Measurements from ENCODE around the gene KRTAP5-8. TPM values are rescaled to one million over a fixed set of nuclear protein-coding genes. Genes with fewer than 3 reads are reported as not detected.

The KRTAP5-8 gene
- total and polyA plus RNA-seq, 2 of the 4 experiments (the other 2 are of a cell fraction) = 0.07 TPM; not detected in 1

DNA sequence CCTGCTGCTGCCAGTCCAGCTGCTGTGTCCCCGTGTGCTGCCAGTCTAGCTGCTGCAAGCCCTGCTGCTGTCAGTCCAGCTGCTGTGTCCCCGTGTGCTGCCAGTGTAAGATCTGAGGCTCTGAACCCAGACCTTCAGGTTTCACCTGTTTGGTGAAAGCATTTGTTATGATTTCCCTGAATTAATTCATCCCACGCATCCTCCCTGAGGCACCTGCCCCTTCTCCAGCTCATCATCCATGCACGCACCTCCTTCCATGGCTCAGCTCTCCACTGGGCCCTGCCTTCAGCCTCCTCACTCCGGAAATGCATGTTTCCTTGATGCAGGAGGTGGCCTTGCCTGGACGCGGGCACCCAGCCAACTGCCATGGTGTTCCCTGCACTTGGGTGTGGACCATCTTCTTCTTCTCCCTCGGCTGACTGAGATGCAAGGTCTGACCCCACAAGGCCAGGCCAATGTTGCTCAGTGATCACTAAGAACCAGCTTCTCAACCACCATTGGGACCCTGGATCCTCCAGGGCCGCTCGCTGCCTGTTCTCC, 28.3 kb downstream of the KRTAP5-8 start:
- no peak overlapping the region for H2AK9ac ChIP-seq (replicated peaks; ENCODE audit: low read depth, low read length, poor library complexity)
- H2BK15ac ChIP-seq (ENCODE audit: low read depth, low read length) = no peak overlapping the region
- H3K4ac ChIP-seq (ENCODE audit: low read depth, low read length) = no peak overlapping the region
- H3K79me1 ChIP-seq (ENCODE audit: low read depth in 1 of 2, low read length in 2 of 2) = no peaks in the 10 kb centered on the region
- no peaks in the 10 kb centered on the region for H4K20me1 ChIP-seq (ENCODE audit: insufficient read depth, low read length)
- no peaks in the 10 kb centered on the region for H3K4me1 ChIP-seq (ENCODE audit: control insufficient read depth, insufficient read depth, low read length)
- H3K18ac ChIP-seq (ENCODE audit: low read depth, low read length) = no peak overlapping the region
- H3K9me3 ChIP-seq (ENCODE audit: control insufficient read depth, insufficient read depth, low read length) = no peaks in the 10 kb centered on the region
- TF ChIP-seq SMC3 (IDR thresholded peaks at IDR 0.05; ENCODE audit: low read depth, low read length) (no peak), FOS (IDR thresholded peaks at IDR 0.05; ENCODE audit: low read depth, low read length) (no peak), MXI1 (IDR thresholded peaks at IDR 0.05; ENCODE audit: borderline replicate concordance, low read depth, low read length) (no peak), RFX5 (IDR thresholded peaks at IDR 0.05; ENCODE audit: low read depth, low read length) (no peak), RAD21 (IDR thresholded peaks at IDR 0.05; ENCODE audit: low read length) (no peak), MAZ (IDR thresholded peaks at IDR 0.05; ENCODE audit: borderline replicate concordance, low read depth, low read length) (no peak), POLR2A (IDR thresholded peaks at IDR 0.05; ENCODE audit: low read depth, low read length) (no peak)
- TF ChIP-seq, protein P1, sequence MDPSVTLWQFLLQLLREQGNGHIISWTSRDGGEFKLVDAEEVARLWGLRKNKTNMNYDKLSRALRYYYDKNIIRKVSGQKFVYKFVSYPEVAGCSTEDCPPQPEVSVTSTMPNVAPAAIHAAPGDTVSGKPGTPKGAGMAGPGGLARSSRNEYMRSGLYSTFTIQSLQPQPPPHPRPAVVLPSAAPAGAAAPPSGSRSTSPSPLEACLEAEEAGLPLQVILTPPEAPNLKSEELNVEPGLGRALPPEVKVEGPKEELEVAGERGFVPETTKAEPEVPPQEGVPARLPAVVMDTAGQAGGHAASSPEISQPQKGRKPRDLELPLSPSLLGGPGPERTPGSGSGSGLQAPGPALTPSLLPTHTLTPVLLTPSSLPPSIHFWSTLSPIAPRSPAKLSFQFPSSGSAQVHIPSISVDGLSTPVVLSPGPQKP (IDR thresholded peaks at IDR 0.05; ENCODE audit: borderline replicate concordance, low read depth, low read length) = no peak
- TF ChIP-seq, protein P2, sequence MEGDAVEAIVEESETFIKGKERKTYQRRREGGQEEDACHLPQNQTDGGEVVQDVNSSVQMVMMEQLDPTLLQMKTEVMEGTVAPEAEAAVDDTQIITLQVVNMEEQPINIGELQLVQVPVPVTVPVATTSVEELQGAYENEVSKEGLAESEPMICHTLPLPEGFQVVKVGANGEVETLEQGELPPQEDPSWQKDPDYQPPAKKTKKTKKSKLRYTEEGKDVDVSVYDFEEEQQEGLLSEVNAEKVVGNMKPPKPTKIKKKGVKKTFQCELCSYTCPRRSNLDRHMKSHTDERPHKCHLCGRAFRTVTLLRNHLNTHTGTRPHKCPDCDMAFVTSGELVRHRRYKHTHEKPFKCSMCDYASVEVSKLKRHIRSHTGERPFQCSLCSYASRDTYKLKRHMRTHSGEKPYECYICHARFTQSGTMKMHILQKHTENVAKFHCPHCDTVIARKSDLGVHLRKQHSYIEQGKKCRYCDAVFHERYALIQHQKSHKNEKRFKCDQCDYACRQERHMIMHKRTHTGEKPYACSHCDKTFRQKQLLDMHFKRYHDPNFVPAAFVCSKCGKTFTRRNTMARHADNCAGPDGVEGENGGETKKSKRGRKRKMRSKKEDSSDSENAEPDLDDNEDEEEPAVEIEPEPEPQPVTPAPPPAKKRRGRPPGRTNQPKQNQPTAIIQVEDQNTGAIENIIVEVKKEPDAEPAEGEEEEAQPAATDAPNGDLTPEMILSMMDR (conservative IDR thresholded peaks at IDR 0.05; ENCODE audit: low read depth, low read length) = no peak
- TF ChIP-seq, protein P3, sequence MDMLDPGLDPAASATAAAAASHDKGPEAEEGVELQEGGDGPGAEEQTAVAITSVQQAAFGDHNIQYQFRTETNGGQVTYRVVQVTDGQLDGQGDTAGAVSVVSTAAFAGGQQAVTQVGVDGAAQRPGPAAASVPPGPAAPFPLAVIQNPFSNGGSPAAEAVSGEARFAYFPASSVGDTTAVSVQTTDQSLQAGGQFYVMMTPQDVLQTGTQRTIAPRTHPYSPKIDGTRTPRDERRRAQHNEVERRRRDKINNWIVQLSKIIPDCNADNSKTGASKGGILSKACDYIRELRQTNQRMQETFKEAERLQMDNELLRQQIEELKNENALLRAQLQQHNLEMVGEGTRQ (IDR thresholded peaks at IDR 0.05; ENCODE audit: low read depth, low read length) = no peak
- H2AFZ ChIP-seq (replicated peaks; ENCODE audit: low read length, poor library complexity) = no peak overlapping the region
- H3K9me1 ChIP-seq (ENCODE audit: insufficient read depth, low read length) = no peaks in the 10 kb centered on the region
- no peak overlapping the region for H2AK5ac ChIP-seq (ENCODE audit: low read depth, low read length)
- H2BK20ac ChIP-seq (ENCODE audit: low read depth, low read length) = no peak overlapping the region
- intact Hi-C loops (cut with micrococcal nuclease) = no loop called here
- no peak overlapping the region for H3K9ac ChIP-seq (ENCODE audit: low read depth, low read length)
- H4K5ac ChIP-seq (ENCODE audit: low read depth, low read length) = no peak overlapping the region
- no peaks in the 10 kb centered on the region for H3K36me3 ChIP-seq (ENCODE audit: control insufficient read depth, insufficient read depth, low read length)
- H3K14ac ChIP-seq (replicated peaks; ENCODE audit: low read depth, low read length) = no peak overlapping the region
- H2BK5ac ChIP-seq (ENCODE audit: low read depth, low read length, poor library complexity, severe bottlenecking) = no peak overlapping the region
- peaks cover 16% of the 10 kb centered on the region for H3K27me3 ChIP-seq (ENCODE audit: control insufficient read depth, insufficient read depth, low read length)
- BruUV-seq (replicated peaks) = no TSS peak
- no peak overlapping the region for H3K4me2 ChIP-seq (ENCODE audit: low read depth, low read length)
- no peak overlapping the region for H4K91ac ChIP-seq (ENCODE audit: insufficient read depth, low read depth, low read length)
- ATAC-seq (ENCODE audit: low read depth) = no peak
- ChIA-PET POLR2A (ENCODE audit: unreplicated experiment) (no interaction called here), CTCF (interaction anchor here (1.1 kb wide), 1 partner anchor 14 kb away, joined by 3 read pairs; no protein-coding TSS in a partner anchor)
- DNase-seq = no peak
- no peak overlapping the region for H3K4me3 ChIP-seq (ENCODE audit: insufficient read depth, low read depth, low read length)
- H3K27ac ChIP-seq (ENCODE audit: insufficient read depth, low read length) = no peak overlapping the region
- 51% methylated on average over 5 of the region's 10 CpGs; no CpG with 5 or more reads in 1 of the 2 experiments for WGBS, 2 experiments (ENCODE audit: extremely low coverage in 2 of 2, insufficient read length in 1 of 2)
- no peak overlapping the region for H4K8ac ChIP-seq (ENCODE audit: low read depth in 2 of 2, low read length in 2 of 2)
- H3K56ac ChIP-seq (ENCODE audit: extremely low read depth, insufficient read depth, low read length) = no peak overlapping the region
- H3K23ac ChIP-seq (ENCODE audit: low read depth, low read length) = no peak overlapping the region
- dilution Hi-C loops (cut with HindIII; ENCODE audit: low sequenced_read_pairs, unreplicated experiment) = no loop called here
- H2BK120ac ChIP-seq (ENCODE audit: low read depth, low read length) = no peak overlapping the region
- in situ Hi-C loops (cut with MboI; ENCODE audit: low sequenced_read_pairs) = no loop called here
